Activated naive CD8-positive, alpha-beta T cell treated with anti-CD3 and anti-CD28 coated beads, Interleukin-2, amount 50 U/mL, for 16 hours (primary cell): Measurements from ENCODE around the gene CNDP2.
"Not testable (repeated sequence)": the region's sequence is repeated elsewhere in the genome, so short reads cannot be mapped to it uniquely, and the experiment has no call there.

Experiments used
- DNase-seq: peaks from one replicate; pipeline ENCODE4 v3.0.0-alpha.2; 2020; ENCODE audit warnings: low read depth, low spot score

The CNDP2 gene

DNA sequence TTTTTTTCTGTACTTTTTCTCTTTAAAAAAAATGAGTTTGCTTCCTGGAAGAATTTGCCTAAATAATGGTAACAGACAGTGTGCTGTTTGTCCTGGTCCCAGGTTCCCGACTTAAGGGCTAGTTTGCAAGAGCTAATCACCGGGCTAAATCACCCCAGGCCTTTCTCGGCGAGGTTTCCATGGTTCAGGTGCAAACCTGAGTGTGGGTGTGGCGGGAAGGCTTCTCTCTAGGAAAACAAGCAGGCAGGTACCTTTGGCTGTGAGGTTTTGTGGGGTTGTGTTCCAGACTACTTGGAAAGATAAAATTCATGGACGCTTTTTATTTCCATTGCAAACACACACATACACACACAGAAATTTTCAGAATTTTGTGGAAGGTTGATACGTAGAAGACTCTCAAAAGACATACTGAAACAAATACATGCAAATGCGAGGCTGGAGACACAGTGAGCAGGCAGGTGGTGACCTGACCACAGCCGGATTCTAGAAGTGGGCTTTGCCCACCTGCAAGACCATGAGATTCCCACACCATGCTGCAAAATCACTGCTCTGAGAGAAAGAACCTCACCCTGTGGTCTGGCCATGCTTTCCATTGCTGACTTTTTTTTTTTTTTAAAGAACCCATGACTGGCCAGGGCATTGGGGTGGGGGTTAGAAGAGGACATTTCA lies 39.0 kb downstream of the CNDP2 start:
- no peak for DNase-seq

DNA sequence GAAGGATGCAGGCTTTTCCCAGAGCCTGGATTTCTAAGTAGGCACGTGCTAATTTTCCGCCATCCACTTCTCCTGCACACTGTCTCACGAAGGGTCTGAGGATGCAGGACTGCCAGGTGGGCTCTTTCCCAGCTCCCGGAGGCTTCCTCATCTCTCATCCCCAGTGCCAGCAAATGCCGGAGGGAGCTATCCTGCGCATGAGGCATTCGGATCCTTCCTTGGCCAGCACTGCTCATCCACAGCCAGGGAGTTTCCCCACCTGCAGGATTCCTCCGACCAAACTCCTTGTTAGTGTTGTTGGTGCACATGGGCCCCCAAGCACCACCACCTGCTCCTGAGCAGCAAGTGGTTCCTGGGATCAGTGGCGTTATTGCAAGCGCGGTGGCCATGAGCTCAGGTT lies 43.1 kb downstream of the CNDP2 start:
- no peak for DNase-seq

DNA sequence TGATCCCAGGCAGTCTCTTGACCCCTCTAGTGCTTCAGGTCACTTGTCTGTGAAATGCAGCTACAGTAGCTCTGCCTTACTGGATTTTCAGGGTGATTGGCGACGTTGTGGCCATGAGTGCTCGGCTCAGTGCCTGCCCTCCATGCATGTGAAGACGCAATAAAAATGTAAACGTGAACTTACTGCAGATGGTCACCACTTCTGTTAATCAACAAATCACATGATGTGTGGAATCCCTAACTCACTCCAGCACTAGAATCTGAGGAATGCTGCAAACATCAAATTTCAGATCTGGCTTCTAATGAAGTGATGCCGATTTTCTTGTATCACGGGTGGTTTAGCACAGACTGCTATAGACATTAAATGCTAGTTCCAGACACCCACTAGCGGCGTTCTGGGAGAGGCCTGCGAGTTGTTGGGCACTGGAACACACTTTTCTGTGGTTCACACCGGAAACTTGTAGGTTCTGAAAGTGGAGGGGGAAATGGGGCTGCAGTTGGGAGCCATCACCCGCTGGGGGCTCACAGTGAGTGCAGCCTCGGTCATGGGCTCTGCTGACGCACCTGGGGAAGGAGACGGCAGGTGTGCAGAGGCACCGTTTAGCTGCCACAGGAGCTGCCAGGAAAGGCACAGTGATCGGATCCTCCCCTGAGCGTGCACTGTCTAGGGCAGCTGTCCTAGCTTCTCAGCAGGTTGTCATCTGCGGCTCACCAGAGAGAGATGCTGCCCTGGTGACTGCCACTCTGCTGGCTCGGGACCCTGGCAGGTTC lies 44.7 kb downstream of the CNDP2 start:
- DNase-seq: no peak

DNA sequence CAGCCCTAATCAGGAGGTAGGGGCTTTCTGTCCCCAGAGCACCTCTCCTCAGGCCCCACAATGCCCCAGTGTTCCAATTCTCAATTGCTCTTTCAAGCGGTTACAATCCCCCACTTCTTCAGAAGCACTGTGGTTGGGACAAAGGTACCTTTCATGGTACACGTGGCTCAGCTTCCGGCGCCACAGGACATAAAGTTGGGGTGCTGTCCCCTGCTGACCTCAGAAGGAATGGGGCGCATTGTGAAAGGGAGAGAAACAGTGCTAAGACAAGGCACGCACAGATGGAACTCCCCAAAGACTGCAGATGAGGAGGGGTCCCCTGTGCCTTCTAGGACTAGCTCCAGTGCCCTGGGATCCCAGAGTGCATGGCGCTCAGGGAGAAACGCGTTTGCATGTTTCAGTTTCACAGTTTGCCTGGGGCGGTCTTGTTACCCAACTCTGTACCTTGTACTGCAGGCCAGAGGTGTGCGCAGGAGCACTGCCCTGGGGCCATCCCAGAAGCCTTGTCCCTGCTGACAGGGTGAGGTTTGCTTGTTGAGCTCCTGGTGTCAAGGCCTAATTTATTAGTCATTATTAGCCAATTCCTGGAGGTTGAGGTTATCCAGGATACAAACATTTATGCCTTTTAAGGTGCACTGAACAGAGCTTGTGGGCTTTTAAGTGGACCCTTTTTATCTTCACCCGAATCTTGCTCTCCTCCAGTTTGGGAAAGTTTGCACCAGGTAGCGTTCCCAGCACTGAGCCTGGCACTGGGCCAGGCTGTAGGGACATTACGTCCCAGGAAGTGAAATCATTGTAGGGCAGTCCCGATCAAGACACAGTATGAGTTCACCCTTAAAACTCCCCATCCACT lies 45.8 kb downstream of the CNDP2 start:
- no peak for DNase-seq

DNA sequence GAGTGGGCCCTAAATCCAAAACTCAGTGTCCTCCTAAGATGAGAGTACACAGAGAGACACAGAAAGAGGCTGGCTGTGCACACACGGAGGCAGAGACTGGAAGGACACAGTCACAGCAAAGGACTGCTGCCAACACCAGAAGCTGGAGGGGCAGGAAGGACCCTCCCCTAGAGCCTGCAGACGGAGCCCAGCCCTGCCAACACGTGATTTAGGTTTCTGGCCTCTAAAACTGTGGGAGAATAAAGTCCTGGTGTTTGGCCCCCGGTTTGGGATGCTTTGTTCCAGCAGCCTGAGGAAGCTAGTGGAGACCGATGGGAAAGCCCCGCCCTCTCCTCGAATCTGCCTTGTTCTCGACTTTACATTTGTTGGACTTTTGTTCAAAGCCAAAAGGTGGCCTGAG lies 48.7 kb downstream of the CNDP2 start:
- no peak for DNase-seq

DNA sequence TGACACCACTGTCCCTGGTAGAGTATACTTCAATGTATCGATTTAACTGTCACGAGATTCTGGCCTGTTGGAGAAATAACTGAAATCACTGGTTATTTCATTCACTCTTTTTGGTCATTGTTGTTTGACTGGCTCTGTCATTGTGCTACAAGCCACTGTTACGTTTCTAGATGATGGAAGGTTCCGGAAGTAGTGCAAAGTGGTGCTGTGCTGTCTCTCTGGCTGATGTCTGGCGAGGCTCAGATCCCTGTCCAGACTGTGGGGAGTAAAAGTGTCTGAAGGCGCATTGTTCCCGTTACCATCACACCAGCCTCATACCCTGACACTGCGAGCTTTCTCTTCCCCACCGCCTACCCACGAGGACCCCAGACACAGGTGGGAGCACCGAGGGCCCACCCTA lies 49.8 kb downstream of the CNDP2 start:
- no peak for DNase-seq

DNA sequence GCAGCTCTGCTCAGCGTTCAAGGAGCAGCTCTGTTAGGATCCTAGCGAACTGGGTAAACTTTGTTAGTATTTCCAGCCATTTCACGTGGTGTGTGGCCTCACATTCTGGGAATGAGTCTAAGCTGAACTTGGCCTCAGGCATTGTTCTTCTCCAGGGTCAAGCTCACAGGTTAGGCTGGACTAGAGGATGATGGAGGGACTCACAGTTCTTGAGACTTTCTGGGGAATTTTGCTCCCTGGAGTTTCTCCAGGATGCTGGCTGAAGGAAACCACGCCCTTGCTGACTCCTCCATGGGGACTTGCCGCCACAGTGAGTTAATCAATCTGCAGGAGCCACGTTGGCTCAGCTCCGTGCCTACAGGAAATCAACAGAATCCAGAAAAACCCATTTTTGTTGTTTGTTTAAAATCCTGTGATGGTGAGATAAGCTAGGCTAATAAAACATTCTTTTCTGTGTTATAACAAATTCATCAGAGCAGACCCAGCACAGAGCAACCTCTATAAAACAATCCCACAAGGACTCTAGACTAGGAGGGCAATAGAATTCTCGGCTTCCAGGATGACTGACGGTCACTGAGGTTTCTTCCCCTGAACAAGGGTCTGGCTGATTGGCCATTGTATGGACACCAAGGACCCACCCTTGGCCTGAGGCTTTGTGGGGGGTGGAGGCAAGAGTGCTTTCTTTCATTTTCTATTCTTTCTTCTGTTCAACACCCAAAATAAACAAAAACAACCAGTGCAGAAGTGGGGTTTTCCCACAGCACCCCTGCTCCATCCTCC lies 50.8 kb downstream of the CNDP2 start:
- no peak for DNase-seq

DNA sequence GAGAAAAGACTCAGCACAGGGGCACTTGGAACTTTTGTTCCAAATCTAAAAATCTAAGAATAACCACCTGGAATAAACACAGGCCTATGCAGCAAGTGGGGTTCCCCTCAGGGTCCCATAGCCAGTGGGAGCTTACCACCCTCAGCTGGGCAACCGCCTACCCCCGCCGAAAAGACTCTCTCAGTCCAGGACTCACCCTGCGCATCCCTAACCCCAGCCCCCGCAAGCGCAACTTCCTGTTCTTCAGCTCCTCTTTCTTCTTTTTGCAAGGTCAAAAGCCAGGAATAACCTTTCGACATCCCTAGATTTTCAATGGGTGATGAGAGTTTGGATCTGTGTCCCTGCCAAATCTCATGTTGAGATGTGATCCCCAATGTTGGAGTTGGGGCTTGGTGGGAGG lies 51.7 kb downstream of the CNDP2 start:
- DNase-seq: no peak

DNA sequence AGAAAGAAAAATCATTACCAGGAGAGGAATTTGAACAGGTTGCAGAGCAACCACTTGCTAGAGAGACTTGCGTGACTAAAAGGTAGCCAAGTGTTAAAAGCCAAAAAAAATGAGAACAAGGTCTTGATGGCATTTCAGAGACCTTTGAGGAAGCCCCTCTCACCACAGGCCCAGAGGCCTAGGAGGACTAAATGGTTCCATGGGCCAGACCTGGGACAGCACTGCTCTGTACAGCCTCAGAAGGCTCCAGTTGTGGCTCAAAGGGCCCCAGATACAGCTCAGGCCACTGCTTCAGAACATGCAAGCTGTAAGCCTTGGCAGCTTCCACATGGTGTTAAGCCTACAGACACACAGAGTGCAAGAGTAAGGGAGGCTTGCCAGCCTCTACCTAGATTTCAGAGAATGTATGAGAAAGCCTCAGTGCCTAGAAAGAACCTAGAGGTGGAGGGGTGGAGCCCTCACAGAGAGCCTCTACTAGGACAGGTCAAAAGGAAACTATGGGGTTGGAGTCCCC lies 53.5 kb downstream of the CNDP2 start:
- no peak for DNase-seq

DNA sequence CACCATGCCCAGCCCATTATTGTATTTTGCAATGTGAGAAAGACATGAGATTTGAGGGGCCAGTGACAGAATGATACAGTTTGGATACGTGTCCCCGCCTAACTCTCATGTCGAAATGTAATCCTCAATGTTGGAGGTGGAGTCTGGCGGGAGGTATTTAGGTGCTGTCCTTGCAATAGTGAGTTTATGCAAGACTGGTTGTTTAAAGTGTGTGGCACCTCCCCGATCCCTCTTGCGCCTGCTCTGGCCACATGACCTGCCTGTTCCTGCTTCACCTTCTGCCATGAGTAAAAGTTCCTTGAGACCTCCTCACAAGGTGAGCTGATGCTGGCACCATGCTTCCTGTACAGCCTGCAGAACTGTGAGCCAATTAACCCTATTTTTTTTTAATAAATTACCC lies 54.7 kb downstream of the CNDP2 start:
- DNase-seq: no peak

DNA sequence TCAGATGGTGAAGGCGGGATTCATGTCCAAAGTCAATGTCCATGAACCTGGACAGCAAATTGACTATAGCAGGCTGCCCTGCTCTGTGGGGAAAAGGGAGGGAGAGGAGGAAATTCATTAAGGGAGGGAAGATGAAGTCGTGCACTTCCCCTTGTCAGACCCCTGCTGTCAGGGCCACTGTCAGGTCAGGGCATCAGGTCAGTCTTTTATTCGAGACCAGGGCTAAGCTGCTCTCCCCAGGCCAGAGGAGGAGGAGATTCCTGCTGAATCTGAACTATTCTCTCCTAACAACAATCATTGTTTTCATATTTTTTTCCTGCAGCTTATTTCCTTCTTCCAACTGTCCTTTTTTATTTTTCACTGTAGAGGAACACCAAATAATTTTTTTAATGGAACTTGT lies 55.3 kb downstream of the CNDP2 start:
- no peak for DNase-seq

DNA sequence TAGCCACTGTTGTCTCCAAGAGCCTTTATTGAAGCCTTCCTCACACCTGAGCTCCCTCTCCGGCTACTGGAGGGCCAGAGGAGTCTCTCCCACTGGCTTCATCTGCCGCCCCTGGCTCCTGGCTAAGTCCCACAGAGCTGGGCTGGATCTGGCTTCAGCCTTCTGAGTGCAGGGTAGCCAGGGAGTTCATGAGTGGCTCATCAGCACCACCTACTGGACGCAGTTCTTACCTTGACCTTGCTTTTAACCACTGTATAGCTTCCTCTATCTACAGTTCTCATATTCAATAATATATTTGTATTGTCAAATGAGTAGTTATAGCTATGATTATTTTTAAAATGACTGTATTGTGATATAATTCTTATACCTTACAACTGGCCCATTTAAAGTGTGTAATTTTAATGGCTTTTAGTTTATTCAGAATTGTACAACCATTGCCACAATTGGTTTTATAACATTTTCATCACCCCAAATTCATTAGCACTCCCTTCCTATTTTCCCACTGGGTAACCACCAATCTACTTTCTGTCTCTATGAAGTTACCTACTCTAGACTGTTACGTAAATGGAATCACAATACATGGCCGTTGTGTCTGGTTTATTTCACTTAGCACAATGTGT lies 55.9 kb downstream of the CNDP2 start:
- peak; percentile 46 for DNase-seq

DNA sequence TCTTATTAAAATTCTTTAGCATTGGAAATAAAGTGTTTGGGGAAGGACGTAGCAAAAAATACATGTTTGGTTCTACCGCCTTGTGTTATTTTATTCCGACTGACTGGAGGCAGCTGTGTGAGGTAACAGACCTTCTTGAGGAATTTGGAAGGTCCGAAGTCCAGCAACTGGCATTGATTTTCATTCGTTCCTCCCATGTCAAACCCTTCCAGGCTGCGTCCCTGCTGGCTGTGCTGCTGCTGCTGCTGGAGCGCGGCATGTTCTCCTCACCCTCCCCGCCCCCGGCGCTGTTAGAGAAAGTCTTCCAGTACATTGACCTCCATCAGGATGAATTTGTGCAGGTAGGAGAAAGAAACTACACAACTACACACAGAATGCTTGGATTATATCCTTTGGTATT lies 60.0 kb downstream of the CNDP2 start:
- no peak for DNase-seq

DNA sequence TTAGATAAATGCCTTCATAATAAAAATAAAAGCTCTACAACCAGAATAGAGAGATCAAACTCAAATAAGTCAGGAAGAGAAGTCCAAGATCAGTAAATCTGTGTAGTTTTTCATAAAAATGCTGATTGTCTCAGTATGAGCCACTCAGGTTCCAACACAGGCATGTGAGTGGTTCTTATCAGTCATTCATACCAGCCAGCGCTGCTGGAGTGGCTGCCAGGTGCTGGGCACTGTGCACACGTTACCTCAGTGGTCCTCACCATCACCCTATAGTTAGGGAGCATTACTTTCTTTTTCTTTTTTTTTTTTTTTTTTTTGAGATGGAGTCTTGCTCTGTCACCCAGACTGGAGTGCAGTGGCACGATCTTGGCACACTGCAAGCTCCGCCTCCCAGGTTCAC lies 61.9 kb downstream of the CNDP2 start:
- no peak for DNase-seq

DNA sequence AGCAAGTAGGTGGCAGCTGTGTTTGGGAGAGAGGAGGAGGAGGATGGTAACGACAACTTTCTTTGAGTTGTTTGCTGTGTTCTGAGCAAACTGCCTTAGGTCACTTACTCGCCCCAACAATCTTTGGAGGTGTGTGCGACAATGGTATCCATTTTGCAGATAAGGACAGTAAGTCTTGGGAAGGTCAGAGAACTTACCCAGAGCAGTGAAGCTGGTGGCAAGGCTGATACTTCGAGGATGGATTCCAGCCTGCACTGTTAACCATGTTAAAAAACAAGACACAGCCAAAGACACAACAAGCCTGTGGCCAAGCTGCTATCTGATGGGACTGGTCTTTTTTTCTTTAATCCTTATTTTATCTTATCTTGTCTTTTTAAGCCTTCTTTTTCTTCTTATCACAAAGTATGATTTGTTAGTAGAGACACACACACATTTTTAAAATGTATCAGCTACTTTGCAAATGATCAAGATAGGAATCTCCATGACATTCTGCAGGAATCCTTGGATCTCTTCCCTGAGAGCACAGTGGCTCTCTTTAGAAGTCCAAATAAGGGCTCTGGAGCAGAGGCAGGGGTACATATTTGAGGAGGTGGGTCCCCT lies 66.1 kb downstream of the CNDP2 start:
- no peak for DNase-seq

DNA sequence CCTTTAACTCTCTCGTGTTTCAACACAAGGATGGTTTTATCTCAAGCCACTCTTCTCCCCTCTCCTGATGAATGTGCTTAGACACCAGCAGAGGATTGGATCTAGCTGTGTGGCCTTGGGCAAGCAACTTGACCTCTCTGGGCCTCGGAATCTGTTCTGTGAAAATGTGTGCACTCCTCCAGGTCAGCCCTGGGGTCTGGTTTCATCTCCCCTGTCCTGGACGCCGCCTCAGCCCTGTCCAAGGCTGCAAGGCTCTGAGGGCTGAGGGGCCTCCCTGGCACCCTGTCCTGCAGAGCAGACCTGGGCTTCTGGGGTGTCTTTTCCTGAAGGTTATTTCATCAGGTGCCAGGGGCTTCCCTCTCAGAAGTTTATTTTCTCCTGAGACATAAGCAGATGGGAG lies 66.6 kb downstream of the CNDP2 start:
- DNase-seq: no peak

DNA sequence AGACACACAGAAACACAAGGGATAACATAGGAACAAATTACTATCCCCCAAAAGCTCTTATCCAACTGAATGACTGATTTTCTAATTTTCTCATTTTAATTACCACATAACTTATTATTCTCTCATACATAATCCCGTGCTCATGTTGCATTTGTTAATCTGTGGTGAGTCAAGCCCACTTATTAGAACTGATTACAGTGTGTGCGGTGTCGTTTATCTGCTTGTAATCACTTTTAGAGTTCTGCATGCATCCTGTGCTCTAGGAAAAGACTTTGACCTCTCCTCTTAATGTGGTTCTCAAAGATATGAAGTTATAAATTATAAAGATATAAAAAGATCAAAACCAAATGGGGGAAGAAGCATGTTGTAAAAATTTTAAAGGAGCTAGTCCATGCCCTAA lies 67.8 kb downstream of the CNDP2 start:
- DNase-seq: no peak

DNA sequence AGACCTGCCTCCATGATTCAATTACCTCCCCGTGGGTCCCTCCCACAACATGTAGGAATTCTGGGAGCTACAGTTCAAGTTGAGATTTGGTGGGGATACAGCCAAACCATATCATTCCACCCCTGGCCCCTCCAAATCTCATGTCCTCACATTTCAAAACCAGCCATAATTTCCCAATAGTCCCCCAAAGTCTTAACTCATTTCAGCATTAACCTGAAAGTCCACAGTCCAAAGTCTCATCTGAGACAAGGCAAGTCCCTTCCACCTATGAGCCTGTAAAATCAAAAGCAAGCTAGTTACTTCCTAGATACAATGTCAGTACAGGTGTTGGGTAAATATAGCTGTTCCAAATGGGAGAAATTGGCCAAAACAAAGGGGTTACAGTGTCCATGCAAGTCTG lies 69.0 kb downstream of the CNDP2 start:
- DNase-seq: not testable (repeated sequence)

DNA sequence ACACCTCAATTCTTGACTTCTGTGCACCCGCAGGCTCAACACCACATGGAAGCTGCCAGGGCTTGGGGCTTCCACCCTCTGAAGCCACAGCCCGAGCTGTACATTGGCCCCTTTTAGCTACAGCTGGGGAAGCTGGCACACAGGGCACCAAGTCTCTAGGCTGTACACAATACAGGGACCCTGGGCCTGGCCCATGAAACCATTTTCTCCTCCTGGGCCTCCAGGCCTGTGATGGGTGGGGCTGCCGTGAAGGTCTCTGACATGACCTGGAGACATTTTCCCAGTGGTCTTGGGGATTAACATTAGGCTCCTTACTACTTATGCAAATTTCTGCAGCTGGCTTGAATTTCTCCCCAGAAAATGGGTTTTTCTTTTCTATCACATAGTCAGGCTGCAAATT lies 69.8 kb downstream of the CNDP2 start:
- not testable (repeated sequence) for DNase-seq

DNA sequence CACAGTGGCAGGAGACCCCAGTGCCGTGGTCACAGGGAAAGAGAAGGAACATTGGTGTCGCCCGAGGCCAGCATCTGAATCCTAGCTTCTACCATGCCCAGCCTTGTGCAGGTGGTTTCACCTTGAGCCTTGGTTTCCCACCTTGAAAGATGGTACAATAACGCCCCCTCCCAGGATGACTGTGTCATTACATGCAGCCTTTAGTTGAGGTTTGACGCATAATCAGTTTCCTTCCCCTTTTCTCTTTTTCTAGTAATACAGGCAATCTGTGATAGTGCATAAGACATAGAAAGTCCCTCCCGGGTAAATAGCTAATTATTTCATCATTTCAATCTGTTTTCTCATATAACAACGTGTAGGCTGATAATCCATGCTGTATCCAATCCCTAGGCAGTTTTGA lies 71.7 kb downstream of the CNDP2 start:
- no peak for DNase-seq

DNA sequence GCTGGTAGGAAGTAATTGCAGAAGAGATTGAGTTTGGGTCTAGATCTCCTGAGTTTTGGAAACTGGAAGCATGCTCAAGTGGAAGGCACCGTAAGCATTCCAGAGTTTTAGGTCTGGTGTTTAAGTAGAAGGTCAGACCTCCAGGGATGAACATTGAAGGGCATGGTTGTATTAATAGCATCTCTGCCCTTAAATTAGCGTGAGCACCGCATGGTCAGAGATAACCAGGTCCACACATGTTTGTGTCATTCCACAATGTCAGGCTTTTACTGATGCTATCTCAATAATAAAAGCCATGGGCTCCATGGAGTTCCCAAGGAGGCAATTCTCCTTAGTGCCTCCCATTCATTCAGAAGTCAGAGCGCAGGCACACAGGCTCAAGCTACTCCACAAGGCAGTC lies 73.2 kb downstream of the CNDP2 start:
- DNase-seq: no peak
